Neutrophil (primary cell): Measurements from ENCODE around the gene TRPM3.

Source experiments
- H3K27ac ChIP-seq: fragments of 200-600 bp; sonication (generic); 2 replicates; pipeline ENCODE4 v1.5.1; 2016; ENCODE audit warnings: mild to moderate bottlenecking, moderate library complexity
- H3K27me3 ChIP-seq: fragments of 200-600 bp; sonication (generic); 2 replicates; pipeline ENCODE4 v1.6.0; 2016; ENCODE audit warnings: mild to moderate bottlenecking
- H3K36me3 ChIP-seq: fragments of 200-600 bp; sonication (generic); 2 replicates; pipeline ENCODE4 v1.5.1; 2017
- H3K4me1 ChIP-seq, 2 experiments: fragments of 200-600 bp in 1 of 2; sonication (generic) in 1 of 2; 1 replicate in 1 of 2; 2 replicates in 1 of 2; pipeline versions ENCODE4 v1.5.1 to v1.6.1; 2013 to 2016; ENCODE audit warnings: low read depth in 1 of 2, low read length in 1 of 2, mild to moderate bottlenecking in 1 of 2, moderate library complexity in 1 of 2; ENCODE audit not compliant: control insufficient read depth in 1 of 2, insufficient read depth in 1 of 2
- H3K4me3 ChIP-seq, 2 experiments: fragments of 200-600 bp in 1 of 2; sonication (generic) in 1 of 2; 1 replicate in 1 of 2; 2 replicates in 1 of 2; pipeline ENCODE4 v1.5.1; 2013 to 2016; ENCODE audit warnings: low read depth in 1 of 2, low read length in 1 of 2, mild to moderate bottlenecking in 1 of 2, moderate library complexity in 1 of 2
- H3K9me3 ChIP-seq: fragments of 200-600 bp; sonication (generic); 2 replicates; pipeline ENCODE4 v1.5.1; 2016
- TF ChIP-seq, protein P1 (sequence below): fragments of 200-600 bp; sonication (generic); IDR thresholded peaks from 2 replicates; pipeline ENCODE4 v1.5.1; 2016; ENCODE audit warnings: antibody characterized with exemption

Gene TRPM3

GRCh38 chr9:70798018-70798417 lies 323.4 kb downstream of the TRPM3 start:
- Histone ChIP-seq H3K4me1 (no peaks in the 10 kb centered on the region), H3K27ac (no peak overlapping the region), H3K4me3 (no peak overlapping the region), H3K27me3 (no peaks in the 10 kb centered on the region), H3K9me3 (no peaks in the 10 kb centered on the region), H3K36me3 (no peaks in the 10 kb centered on the region)
- TF ChIP-seq, protein P1, sequence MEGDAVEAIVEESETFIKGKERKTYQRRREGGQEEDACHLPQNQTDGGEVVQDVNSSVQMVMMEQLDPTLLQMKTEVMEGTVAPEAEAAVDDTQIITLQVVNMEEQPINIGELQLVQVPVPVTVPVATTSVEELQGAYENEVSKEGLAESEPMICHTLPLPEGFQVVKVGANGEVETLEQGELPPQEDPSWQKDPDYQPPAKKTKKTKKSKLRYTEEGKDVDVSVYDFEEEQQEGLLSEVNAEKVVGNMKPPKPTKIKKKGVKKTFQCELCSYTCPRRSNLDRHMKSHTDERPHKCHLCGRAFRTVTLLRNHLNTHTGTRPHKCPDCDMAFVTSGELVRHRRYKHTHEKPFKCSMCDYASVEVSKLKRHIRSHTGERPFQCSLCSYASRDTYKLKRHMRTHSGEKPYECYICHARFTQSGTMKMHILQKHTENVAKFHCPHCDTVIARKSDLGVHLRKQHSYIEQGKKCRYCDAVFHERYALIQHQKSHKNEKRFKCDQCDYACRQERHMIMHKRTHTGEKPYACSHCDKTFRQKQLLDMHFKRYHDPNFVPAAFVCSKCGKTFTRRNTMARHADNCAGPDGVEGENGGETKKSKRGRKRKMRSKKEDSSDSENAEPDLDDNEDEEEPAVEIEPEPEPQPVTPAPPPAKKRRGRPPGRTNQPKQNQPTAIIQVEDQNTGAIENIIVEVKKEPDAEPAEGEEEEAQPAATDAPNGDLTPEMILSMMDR: no peak

DNA sequence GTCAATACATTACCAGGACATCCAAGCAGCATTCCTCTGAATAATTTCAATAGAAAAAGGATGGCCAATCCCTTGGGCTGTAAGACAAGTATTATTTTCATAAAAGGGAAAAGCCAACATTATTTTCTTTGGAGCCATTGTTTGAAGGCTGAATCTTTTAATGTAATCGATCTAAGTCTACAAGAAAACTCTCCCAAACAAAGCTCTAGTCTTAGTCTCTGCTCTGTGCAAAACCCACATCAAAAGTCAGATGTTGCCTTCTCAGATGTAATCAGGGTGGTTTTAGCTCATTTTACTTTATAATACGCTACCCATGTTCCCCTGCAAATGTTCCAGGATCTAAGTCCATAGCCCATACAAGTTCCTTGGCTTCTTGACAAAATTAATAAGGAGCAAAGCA lies 325.6 kb downstream of the TRPM3 start:
- H3K36me3 ChIP-seq: no peaks in the 10 kb centered on the region
- no peak overlapping the region for H3K27ac ChIP-seq
- H3K9me3 ChIP-seq: no peaks in the 10 kb centered on the region
- no peaks in the 10 kb centered on the region for H3K27me3 ChIP-seq
- H3K4me3 ChIP-seq: no peak overlapping the region
- TF ChIP-seq, protein P1: no peak
- no peaks in the 10 kb centered on the region for H3K4me1 ChIP-seq

- Histone ChIP-seq H3K27ac (no peak overlapping the region), H3K4me3 (no peak overlapping the region), H3K9me3 (no peaks in the 10 kb centered on the region), H3K4me1 (no peaks in the 10 kb centered on the region), H3K27me3 (no peaks in the 10 kb centered on the region), H3K36me3 (no peaks in the 10 kb centered on the region)
- TF ChIP-seq, protein P1: no peak
These were observed 328.6 kb downstream of the TRPM3 start for GRCh38 chr9:70792796-70793195.

- TF ChIP-seq, protein P1: no peak
- Histone ChIP-seq H3K36me3 (no peaks in the 10 kb centered on the region), H3K27ac (no peak overlapping the region), H3K9me3 (no peaks in the 10 kb centered on the region), H3K4me3 (no peak overlapping the region), H3K4me1 (no peaks in the 10 kb centered on the region), H3K27me3 (no peaks in the 10 kb centered on the region)
These were observed 329.5 kb downstream of the TRPM3 start for GRCh38 chr9:70791936-70792335.

DNA sequence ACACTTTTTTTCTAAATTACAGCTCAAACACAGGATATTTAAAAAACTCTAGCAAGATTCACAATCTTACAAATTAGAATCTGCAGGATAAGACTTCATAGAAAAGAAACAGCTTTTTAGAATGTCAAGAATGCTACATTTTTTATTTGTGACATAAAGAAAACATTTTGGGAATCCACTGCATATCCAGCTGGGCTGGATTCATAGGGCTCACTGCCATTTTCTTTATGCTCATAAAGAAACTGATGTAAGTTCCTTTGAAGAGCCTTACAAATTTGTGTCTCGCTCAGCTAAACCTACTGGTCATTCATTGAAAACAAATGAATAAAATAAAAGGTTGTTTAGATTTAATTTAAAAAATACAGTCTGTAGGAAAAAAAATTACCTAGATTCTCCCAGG lies 332.3 kb downstream of the TRPM3 start:
- H3K4me1 ChIP-seq: no peaks in the 10 kb centered on the region
- no peak overlapping the region for H3K4me3 ChIP-seq
- no peaks in the 10 kb centered on the region for H3K9me3 ChIP-seq
- TF ChIP-seq, protein P1: no peak
- no peaks in the 10 kb centered on the region for H3K36me3 ChIP-seq
- no peak overlapping the region for H3K27ac ChIP-seq
- H3K27me3 ChIP-seq: no peaks in the 10 kb centered on the region

GRCh38 chr9:70784456-70784855 lies 337.0 kb downstream of the TRPM3 start:
- Histone ChIP-seq H3K4me1 (no peaks in the 10 kb centered on the region), H3K9me3 (no peaks in the 10 kb centered on the region), H3K36me3 (no peaks in the 10 kb centered on the region), H3K27me3 (no peaks in the 10 kb centered on the region), H3K27ac (no peak overlapping the region), H3K4me3 (no peak overlapping the region)
- TF ChIP-seq, protein P1: no peak
